Endothelial cell of umbilical vein (primary cell): ENCODE data around the gene LRRTM4. TPM values are rescaled to one million over a fixed set of nuclear protein-coding genes. Genes with fewer than 3 reads are reported as not detected.

Source experiments
- BruUV-seq: library from RNA; stranded (reverse); fragments of 400-500 nt; replicated peaks from 2 replicates; lab custom pipeline; 2021; lab: Mats Ljungman, UMichigan
- CTCF ChIA-PET: fragments of 300-600, 350-600 bp; sonication (Branson Sonifier 250); formaldehyde crosslinking; loops from one replicate; lab custom pipeline; 2021; ENCODE audit warnings: antibody characterized with exemption, inconsistent platforms; lab: Charles Lee
- POLR2A ChIA-PET: fragments of 300-600, 350-600 bp; sonication (Branson Sonifier 250); formaldehyde crosslinking; loops from one replicate; lab custom pipeline; 2021; ENCODE audit warnings: antibody characterized with exemption, inconsistent platforms; lab: Charles Lee
- DNase-seq: peaks from one replicate; pipeline ENCODE4 v3.0.0-alpha.2; 2011; ENCODE audit warnings: low read depth, low spot score
- FAIRE-seq: peaks from 2 replicates; lab custom pipeline; 2011; peaks lifted over from hg19 to GRCh38; lab: Jason Lieb, UNC
- H2AFZ ChIP-seq: 2 replicates; pipeline ENCODE4 v1.6.0; 2012; ENCODE audit warnings: low read depth, low read length, control low read depth, inconsistent platforms
- H3K27ac ChIP-seq: 2 replicates; pipeline ENCODE4 v1.5.1; 2011; ENCODE audit warnings: low read depth, mild to moderate bottlenecking, control low read depth, low read length, moderate library complexity; ENCODE audit not compliant: insufficient read depth
- H3K27me3 ChIP-seq, 2 experiments: 2 replicates each; pipeline versions ENCODE4 v1.6.0 to v1.6.1; 2011; ENCODE audit warnings: low read length in 2 of 2, mixed read lengths in 1 of 2; ENCODE audit not compliant: control insufficient read depth in 2 of 2, insufficient read depth in 2 of 2
- H3K36me3 ChIP-seq, 2 experiments: 2 replicates in 1 of 2; 3 replicates in 1 of 2; pipeline ENCODE4 v1.5.1; 2011; ENCODE audit warnings: low read length in 2 of 2, mild to moderate bottlenecking in 1 of 2, moderate library complexity in 1 of 2; ENCODE audit not compliant: control insufficient read depth in 2 of 2, insufficient read depth in 2 of 2; ENCODE audit errors: extremely low read depth in 1 of 2
- H3K4me1 ChIP-seq: 3 replicates; pipeline ENCODE4 v1.5.1; 2011; ENCODE audit warnings: mild to moderate bottlenecking, low read length; ENCODE audit not compliant: control insufficient read depth, insufficient read depth; ENCODE audit errors: extremely low read depth
- H3K4me2 ChIP-seq: 2 replicates; pipeline ENCODE4 v1.6.1; 2011; ENCODE audit warnings: low read length, control low read depth, mixed read lengths; ENCODE audit not compliant: insufficient read depth
- H3K4me3 ChIP-seq, 3 experiments: fragments of 200-600 bp in 1 of 3; sonication (generic), shearing (Covaris generic) in 1 of 3; replicated peaks in 1 of 3; 2 replicates each; pipeline ENCODE4 v1.5.1; 2011 to 2016; ENCODE audit warnings: control low read depth in 3 of 3, low read length in 3 of 3, mild to moderate bottlenecking in 2 of 3, inconsistent platforms in 1 of 3, low read depth in 1 of 3, moderate library complexity in 1 of 3; ENCODE audit not compliant: insufficient read depth in 1 of 3
- H3K79me2 ChIP-seq: 2 replicates; pipeline ENCODE4 v1.6.0; 2012; ENCODE audit warnings: low read length, inconsistent platforms; ENCODE audit not compliant: control insufficient read depth, insufficient read depth
- H3K9ac ChIP-seq: replicated peaks from 2 replicates; pipeline ENCODE3; 2011; ENCODE audit warnings: low read length, control low read depth; ENCODE audit not compliant: insufficient read depth; ENCODE audit errors: extremely low read depth
- H3K9me1 ChIP-seq: replicated peaks from 3 replicates; pipeline ENCODE4 v1.6.0; 2011; ENCODE audit warnings: mild to moderate bottlenecking, low read length; ENCODE audit not compliant: control insufficient read depth, insufficient read depth; ENCODE audit errors: extremely low read depth
- H3K9me3 ChIP-seq: replicated peaks from 2 replicates; pipeline ENCODE4 v1.5.1; 2012; ENCODE audit warnings: low read length, inconsistent platforms; ENCODE audit not compliant: control insufficient read depth, insufficient read depth
- H4K20me1 ChIP-seq: replicated peaks from 2 replicates; pipeline ENCODE3; 2011; ENCODE audit warnings: mild to moderate bottlenecking, low read length; ENCODE audit not compliant: control insufficient read depth, insufficient read depth; ENCODE audit errors: extremely low read depth
- CTCF ChIP-seq, 2 donors: IDR thresholded peaks; 1 replicate in 1 of 2; 2 replicates in 1 of 2; pipeline ENCODE4 v1.5.1; 2011; ENCODE audit warnings: low read length in 2 of 2, mild to moderate bottlenecking in 2 of 2, moderate library complexity in 2 of 2, control low read depth in 1 of 2, inconsistent platforms in 1 of 2, low read depth in 1 of 2; ENCODE audit not compliant: insufficient read depth in 1 of 2; ENCODE audit errors: extremely low read depth in 1 of 2
- EZH2 ChIP-seq: IDR thresholded peaks from 2 replicates; pipeline ENCODE4 v1.6.1; 2012; ENCODE audit warnings: borderline replicate concordance, low read depth, mild to moderate bottlenecking, moderate library complexity, low read length, inconsistent platforms; ENCODE audit not compliant: severe bottlenecking
- FOS ChIP-seq: IDR thresholded peaks from 2 replicates; pipeline ENCODE4 v1.6.1; 2011; ENCODE audit warnings: mild to moderate bottlenecking, low read length, moderate library complexity, borderline replicate concordance; ENCODE audit not compliant: insufficient read depth
- GATA2 ChIP-seq: IDR thresholded peaks from 2 replicates; pipeline ENCODE4 v1.7.0; 2011; ENCODE audit warnings: low read depth, mild to moderate bottlenecking, moderate library complexity, mixed read lengths, low read length; ENCODE audit not compliant: insufficient read length, insufficient read depth
- JUN ChIP-seq: IDR thresholded peaks from 2 replicates; pipeline ENCODE4 v1.6.1; 2011; ENCODE audit warnings: borderline replicate concordance, low read depth; ENCODE audit not compliant: insufficient read length, insufficient read depth
- MAX ChIP-seq: IDR thresholded peaks from 2 replicates; pipeline ENCODE4 v1.6.1; 2011; ENCODE audit not compliant: insufficient read depth, insufficient read length
- MYC ChIP-seq: IDR thresholded peaks from one replicate; pipeline ENCODE4 v1.6.1; 2011; ENCODE audit warnings: mild to moderate bottlenecking, low read depth, low read length
- POLR2A ChIP-seq: IDR thresholded peaks from 2 replicates; pipeline ENCODE4 v1.6.1; 2012; ENCODE audit warnings: low read depth, mild to moderate bottlenecking, control low read depth, low read length
- dilution Hi-C: fragments of 300-500 bp; cut with MboI; formaldehyde crosslinking; loops from one replicate; pipeline ENCODE4 v1.15.0; 2019; ENCODE audit warnings: low sequenced_read_pairs; ENCODE audit not compliant: extremely low pct_ligation_motif_present
- intact Hi-C: fragments of 100-400 bp; cut with micrococcal nuclease; formaldehyde crosslinking; loops from one replicate; pipeline ENCODE4 v1.10.0; 2022
- polyA plus RNA-seq, 4 experiments: library from polyadenylated mRNA; depleted of rRNA in 3 of 4; stranded (reverse) in 3 of 4; unstranded in 1 of 4; fragments of >200 nt; gene quantifications; 2 replicates each; pipeline versions ENCODE4 v1.2.1 to v1.2.3, GENCODE V29; 2011 to 2012; ENCODE audit warnings: missing spikeins in 1 of 4
- total RNA-seq: library from RNA; stranded (reverse); gene quantifications from 2 replicates; pipeline ENCODE4 v1.2.3, GENCODE V29; 2021

Gene LRRTM4
- total and polyA plus RNA-seq, 2 donors (not counting 3 experiments of a cell fraction or from before 2014, with no cell fraction given), result not detected

GRCh38 chr2:76733736-76734135, 788.4 kb downstream of the LRRTM4 start:
- TF ChIP-seq MAX, result no peak
- no peak for TF ChIP-seq FOS
- no peak for TF ChIP-seq GATA2
- no peak for TF ChIP-seq POLR2A
- TF ChIP-seq EZH2, result no peak
- no peak for TF ChIP-seq JUN
- no peak for TF ChIP-seq CTCF (IDR thresholded peaks at IDR 0.05; ENCODE audit: extremely low read depth in 1 of 2, insufficient read depth in 1 of 2, low read depth in 1 of 2, low read length in 2 of 2)
- TF ChIP-seq MYC, result no peak
- intact Hi-C loops, result no loop called here
- no peak overlapping the region for H3K9ac ChIP-seq
- H3K4me3 ChIP-seq, result no peak overlapping the region
- POLR2A ChIA-PET, result no interaction called here
- no peaks in the 10 kb centered on the region for H3K36me3 ChIP-seq
- H3K79me2 ChIP-seq, result no peaks in the 10 kb centered on the region
- no peaks in the 10 kb centered on the region for H3K9me3 ChIP-seq
- no peak for FAIRE-seq
- CTCF ChIA-PET, result no interaction called here
- DNase-seq, result no peak
- dilution Hi-C loops, result no loop called here
- BruUV-seq, result no TSS peak
- no peaks in the 10 kb centered on the region for H4K20me1 ChIP-seq
- no peak overlapping the region for H3K4me2 ChIP-seq
- H3K4me1 ChIP-seq, result no peaks in the 10 kb centered on the region
- no peak overlapping the region for H2AFZ ChIP-seq
- no peaks in the 10 kb centered on the region for H3K27me3 ChIP-seq
- no peak overlapping the region for H3K27ac ChIP-seq
- no peaks in the 10 kb centered on the region for H3K9me1 ChIP-seq
